ENCODE measurements around the gene EXTL1.
"Not testable (repeated sequence)": the region's sequence is repeated elsewhere in the genome, so short reads cannot be mapped to it uniquely, and the experiment has no call there.

The EXTL1 gene

DNA sequence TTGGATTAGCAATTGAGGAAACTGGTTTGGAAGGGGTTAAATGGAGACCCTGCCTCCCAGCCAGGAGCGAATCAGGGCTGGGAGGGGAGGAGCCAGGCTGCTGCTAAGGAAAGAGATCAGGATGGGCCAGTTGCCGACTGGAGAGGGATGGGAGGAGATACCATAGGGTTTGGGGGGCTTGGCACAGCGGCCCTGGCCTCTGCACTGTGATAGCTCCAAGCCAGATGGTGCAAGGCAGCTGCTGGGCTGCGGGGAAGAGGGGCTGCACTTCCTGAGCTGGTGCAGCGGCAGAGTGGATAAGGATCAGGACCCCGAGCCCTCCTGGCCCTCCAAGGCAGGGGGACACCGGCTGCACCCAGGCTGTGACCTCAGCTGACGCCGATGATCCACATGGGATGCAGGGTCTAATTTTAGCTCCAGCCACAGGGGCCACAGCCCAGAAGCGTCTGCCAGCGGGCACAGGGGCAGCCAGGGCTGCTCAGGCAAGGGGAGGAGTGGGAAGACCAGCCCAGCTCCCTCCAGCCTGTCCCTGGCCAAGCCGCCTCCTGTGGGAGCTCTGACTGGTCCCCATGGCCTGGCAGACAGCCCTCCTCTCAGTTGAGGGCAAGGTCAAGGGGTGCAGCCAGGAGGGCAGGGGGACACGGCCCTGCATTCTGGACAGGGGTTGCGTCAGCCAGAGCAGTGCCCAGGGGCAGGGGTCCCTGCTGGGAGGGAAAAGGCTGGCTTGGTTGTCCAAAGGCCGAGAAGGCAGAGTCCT, at the start of gene EXTL1:
Gene EXTL1 (plus strand): TSS at position 129 of the 757 bp plus-strand sequence. CDS start 872 bp downstream, outside the sequence.
- in situ Hi-C loops (cut with HindIII; ENCODE audit: low sequenced_read_pairs), result no loop called here

DNA sequence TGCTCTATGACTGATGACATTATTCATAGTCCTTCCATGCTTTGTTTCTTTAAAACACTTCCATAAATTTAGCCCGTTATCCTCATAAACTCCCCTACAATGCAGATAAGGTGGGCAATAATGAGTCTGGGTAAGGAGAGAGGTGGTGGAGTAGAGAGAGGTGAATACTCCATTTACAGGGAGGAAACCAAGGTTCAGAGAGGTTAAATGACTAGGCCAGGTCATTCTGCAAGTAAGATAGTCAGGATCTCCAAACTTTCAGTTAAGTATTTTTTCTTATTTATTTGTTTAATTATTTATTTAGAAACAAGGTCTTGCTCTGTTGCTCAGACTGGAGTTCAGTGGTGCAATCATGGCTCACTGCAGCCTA, 49.8 kb upstream of the EXTL1 start:
- in situ Hi-C loops (cut with HindIII; ENCODE audit: low sequenced_read_pairs), result no loop called here

- in situ Hi-C loops (cut with HindIII; ENCODE audit: low sequenced_read_pairs), result no loop called here
These were observed 47.8 kb upstream of the EXTL1 start for GRCh38 chr1:25973610-25974321.

DNA sequence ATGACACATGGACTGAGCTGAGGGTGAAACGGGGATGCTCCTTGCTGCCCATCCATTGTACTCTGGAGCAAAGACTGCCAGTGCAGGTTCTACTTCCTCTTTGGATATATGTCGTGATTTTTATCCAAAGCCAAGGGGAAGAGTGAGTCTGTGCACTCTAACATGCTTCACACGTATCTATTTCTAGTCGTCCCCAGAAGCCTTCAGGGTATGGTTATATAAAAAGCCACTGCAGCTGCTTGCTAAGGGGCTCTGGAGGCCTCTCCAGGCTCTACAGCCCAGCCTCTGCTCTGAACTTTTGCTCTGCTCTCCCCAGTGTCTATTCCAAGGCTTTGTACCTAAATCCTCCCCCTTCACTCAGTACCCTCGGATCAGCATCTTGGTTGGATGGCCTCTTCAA, 43.8 kb upstream of the EXTL1 start:
- in situ Hi-C loops (cut with HindIII; ENCODE audit: low sequenced_read_pairs), result no loop called here

DNA sequence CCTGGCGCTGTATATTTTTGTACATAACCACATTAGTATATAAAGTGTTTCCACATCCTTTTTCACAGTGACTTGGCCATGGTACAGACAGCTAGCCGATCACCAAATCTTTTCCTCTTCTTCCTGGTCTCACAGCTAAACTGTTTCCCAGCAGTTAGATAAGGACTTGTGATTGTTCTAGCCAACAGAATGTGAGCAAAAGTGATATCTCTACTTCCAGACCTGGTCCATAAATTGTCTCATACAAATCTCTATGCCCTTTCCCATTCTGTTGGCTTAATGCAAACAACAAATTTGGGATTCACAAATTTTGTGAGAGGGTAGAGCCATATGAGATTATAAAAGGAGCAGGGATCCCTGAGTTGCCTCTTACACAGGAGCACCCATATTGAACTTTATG, 43.2 kb upstream of the EXTL1 start:
- in situ Hi-C loops (cut with HindIII; ENCODE audit: low sequenced_read_pairs), result no loop called here

GRCh38 chr1:25979210-25979609, 42.4 kb upstream of the EXTL1 start:
- in situ Hi-C loops (cut with HindIII; ENCODE audit: low sequenced_read_pairs), result no loop called here

DNA sequence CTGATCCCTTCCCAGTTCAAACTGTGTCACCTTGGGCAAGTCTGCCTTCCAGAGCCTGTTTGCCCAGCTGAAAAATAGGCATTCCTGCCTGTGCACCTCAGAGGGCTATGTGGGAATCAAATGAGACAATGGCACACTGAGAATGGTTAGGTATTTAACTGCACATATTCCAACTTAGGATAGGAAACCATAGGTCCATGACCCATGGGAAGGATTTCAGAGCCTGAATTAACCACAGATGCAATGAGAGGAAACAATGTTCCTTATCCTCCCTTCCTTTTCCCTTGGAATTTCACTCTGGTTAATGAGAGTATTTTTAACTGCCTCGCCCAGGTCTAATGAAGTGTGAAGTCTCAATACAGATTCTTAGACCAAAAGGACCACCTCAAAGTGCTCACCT, 36.4 kb upstream of the EXTL1 start:
- in situ Hi-C loops (cut with HindIII; ENCODE audit: low sequenced_read_pairs), result no loop called here

DNA sequence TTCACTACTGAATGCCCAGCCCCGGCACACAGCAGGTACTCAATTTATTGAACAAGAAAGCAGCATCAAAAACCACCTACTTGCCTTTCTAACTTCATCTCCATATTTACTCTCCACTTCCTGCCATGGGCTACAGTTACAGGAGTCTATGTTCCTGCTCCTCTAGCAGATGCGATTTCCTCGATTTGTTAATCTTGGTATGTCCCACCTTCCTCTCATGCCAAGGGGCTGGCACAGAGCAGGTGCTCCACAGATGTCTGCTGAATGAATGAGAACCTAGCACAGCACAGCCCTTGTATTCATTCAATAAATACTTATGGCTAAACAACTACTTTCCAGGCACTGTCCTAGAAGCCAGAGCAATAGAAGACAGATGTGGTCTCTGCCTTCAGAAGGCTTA, 35.9 kb upstream of the EXTL1 start:
- in situ Hi-C loops (cut with HindIII; ENCODE audit: low sequenced_read_pairs), result no loop called here

- in situ Hi-C loops (cut with HindIII; ENCODE audit: low sequenced_read_pairs), result not testable (repeated sequence)
These were observed 34.8 kb upstream of the EXTL1 start for GRCh38 chr1:25986773-25987172.

- in situ Hi-C loops (cut with HindIII; ENCODE audit: low sequenced_read_pairs), result no loop called here
These were observed 33.6 kb upstream of the EXTL1 start for GRCh38 chr1:25987951-25988350.

DNA sequence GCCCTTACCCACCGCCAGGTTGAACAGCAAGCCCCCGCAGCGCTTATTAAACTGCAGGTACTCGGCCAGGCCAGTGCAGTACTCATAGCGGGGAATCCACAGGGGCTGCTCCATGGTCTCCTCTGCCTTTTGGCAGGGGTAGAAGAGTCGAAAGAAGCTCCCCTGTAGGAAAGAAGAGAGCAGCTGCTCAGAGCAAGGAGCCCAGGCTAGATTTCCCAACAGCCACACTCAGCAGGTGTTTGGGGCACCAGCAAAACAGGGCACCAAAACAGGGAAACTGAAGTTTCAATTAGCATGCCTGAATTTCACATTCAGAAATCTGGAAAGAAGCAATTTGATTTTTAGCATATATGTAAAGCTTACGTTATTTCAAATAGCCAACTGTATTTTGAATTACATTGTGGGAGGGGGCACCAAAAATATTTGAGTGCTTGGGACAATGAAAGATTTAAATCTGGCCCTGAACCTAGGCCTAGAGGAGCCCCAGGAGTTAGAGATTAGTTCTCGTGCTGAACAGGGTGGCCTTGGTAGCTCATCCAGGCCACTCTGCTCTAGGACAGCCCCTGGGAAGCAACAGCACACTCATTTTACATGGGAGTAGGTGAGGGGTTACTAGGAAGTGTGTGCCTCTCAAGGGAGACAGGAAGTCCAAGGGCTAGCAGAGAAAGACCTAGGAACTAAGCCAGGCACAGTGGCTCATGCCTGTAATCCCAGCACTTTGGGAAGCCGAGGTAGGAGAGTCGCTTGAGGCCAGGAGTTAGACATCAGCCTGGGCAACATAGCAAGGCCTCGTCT, 31.9 kb upstream of the EXTL1 start:
- in situ Hi-C loops (cut with HindIII; ENCODE audit: low sequenced_read_pairs), result loop anchor here (10.0 kb wide), 1 partner anchor 115 kb away; no protein-coding TSS in a partner anchor

- in situ Hi-C loops (cut with HindIII; ENCODE audit: low sequenced_read_pairs), result loop anchor here (10.0 kb wide), 1 partner anchor 115 kb away; no protein-coding TSS in a partner anchor
These were observed 31.3 kb upstream of the EXTL1 start for GRCh38 chr1:25990251-25990650.

GRCh38 chr1:25990702-25991395, 30.7 kb upstream of the EXTL1 start:
- in situ Hi-C loops (cut with HindIII; ENCODE audit: low sequenced_read_pairs), result loop anchor here (10.0 kb wide), 1 partner anchor 114 kb away; no protein-coding TSS in a partner anchor

DNA sequence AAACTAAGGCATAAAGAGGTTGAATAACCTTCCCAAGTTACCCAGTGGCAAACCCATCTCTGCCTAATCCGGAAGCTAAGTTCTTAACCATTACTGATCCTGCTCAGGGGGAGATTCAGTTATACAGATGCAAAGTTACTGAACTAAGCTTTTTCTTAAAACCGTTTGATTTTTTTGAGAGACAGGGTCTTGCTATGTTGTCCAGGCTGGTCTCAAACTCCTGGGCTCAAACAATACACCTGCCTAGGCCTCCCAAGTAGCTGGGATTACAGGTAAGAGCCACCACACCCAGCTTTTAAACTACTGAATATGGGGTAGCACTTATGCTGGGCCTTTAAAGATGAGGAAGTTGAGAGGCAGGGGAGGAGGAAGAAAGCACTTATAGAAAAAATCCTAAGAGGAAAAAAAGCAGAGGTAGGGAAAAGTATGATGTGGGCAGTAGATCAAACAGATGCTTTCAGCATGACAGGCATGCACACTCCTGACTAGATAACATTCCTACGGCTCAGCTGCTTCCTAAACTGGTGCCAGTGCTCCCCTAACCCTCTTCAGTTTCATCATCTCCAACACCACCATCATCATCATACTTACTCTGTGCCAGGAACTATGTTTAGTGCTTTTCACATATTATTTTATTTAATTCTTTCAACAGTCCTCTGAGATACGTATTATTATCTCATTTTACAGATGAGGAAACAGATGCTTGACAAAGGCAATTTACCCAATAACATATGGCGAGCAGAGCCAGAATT, 29.5 kb upstream of the EXTL1 start:
- in situ Hi-C loops (cut with HindIII; ENCODE audit: low sequenced_read_pairs), result loop anchor here (10.0 kb wide), 1 partner anchor 113 kb away; no protein-coding TSS in a partner anchor

- in situ Hi-C loops (cut with HindIII; ENCODE audit: low sequenced_read_pairs), result loop anchor here (10.0 kb wide), 1 partner anchor 112 kb away; no protein-coding TSS in a partner anchor
These were observed 28.8 kb upstream of the EXTL1 start for GRCh38 chr1:25992689-25993171.

- in situ Hi-C loops (cut with HindIII; ENCODE audit: low sequenced_read_pairs), result loop anchor here (10.0 kb wide), 1 partner anchor 111 kb away; no protein-coding TSS in a partner anchor
These were observed 28.2 kb upstream of the EXTL1 start for GRCh38 chr1:25993197-25993951.

DNA sequence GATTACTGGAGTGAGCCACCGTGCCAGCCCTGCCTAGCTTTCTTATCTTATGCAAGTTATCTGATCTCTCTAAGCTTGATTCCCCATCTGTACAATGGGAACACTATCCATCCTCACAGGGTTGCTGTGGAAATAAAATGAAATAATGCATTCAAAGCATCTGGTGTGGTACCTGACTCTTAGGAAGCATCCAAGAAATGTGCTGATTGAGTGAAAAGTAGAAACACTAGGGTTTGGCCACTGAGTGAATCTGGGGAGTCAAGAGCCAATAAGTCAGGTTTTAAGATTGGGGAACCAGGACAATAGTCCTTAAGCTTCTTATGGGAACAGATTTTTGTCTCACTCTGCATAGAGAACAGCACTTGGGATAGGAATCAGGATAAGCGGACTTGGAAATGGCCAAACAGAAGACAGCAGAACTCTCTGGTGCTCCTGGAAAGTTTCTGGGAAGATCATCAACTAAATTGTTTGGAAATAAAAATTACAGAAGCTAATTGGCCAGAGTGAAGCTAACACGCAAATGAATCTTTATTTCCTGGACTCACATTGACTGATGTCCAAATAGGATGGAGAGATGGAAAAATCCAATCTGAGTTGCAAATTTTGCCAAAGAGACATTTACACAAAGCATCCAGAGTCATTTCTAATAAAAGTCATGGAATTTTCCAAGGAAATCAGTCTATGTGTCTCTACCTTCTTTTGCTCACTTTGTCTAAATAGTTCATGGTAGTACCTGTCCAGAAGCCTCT, 27.0 kb upstream of the EXTL1 start:
- in situ Hi-C loops (cut with HindIII; ENCODE audit: low sequenced_read_pairs), result loop anchor here (5.0 to 10.0 kb wide), 2 partner anchors 97 to 110 kb away; no protein-coding TSS in a partner anchor
